ENCODE results near the gene NOSTRIN.

NOSTRIN gene

DNA sequence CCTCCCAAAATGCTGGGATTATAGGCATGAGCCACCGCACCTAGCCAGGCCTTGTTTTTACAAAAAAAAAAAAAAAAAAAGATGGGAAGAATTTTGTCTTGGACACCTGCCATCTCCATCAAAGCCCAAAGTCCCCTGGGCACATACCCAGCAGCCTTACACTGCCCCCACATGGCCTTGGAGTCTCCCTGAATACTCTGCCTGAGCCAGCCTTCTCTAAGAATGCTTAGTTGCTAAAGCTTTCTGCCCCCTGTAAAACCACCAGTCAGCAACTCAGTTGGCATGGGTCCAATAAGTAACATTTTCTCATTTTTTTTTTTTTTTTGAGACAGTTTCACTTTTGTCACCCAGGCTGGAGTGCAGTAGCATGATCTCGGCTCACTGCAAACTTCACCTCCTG lies 47.2 kb downstream of the NOSTRIN start:
- H3K18ac ChIP-seq (ENCODE audit: low read length) = no peak overlapping the region
- no peak overlapping the region for H3K9ac ChIP-seq (ENCODE audit: low read length)
- no CpG with 5 or more reads among the region's 2 CpGs for WGBS (ENCODE audit: extremely low coverage, insufficient coverage, low lambda C conversion rate)
- H2BK120ac ChIP-seq (ENCODE audit: low read depth, low read length) = no peak overlapping the region
- H3K4ac ChIP-seq (ENCODE audit: low read depth, low read length) = no peak overlapping the region
- H3K79me2 ChIP-seq (ENCODE audit: control insufficient read depth, insufficient read depth, low read length) = no peaks in the 10 kb centered on the region
- no peak overlapping the region for H3K56ac ChIP-seq (ENCODE audit: low read length)
- no peak overlapping the region for H2BK5ac ChIP-seq (ENCODE audit: low read length)
- no peak overlapping the region for H2AK5ac ChIP-seq (ENCODE audit: low read length)
- H3K27ac ChIP-seq (ENCODE audit: low read depth, low read length) = no peak overlapping the region
- no peaks in the 10 kb centered on the region for H3K27me3 ChIP-seq (ENCODE audit: insufficient read depth, low read length, poor library complexity)
- no peaks in the 10 kb centered on the region for H3K79me1 ChIP-seq (ENCODE audit: low read length)
- no peak overlapping the region for H4K8ac ChIP-seq (ENCODE audit: low read depth, low read length)
- H3K4me1 ChIP-seq (ENCODE audit: control insufficient read depth, low read depth, low read length) = no peaks in the 10 kb centered on the region
- H3K36me3 ChIP-seq (ENCODE audit: control insufficient read depth, insufficient read depth, low read length) = no peaks in the 10 kb centered on the region
- no peak overlapping the region for H4K5ac ChIP-seq (ENCODE audit: low read length)
- no peak overlapping the region for H3K23ac ChIP-seq (ENCODE audit: low read length)
- peak; percentile 52 for DNase-seq
- no peak overlapping the region for H3K4me2 ChIP-seq (ENCODE audit: low read length)
- no peak overlapping the region for H3K4me3 ChIP-seq (ENCODE audit: low read length)
- H2BK15ac ChIP-seq (replicated peaks; ENCODE audit: low read depth) = no peak overlapping the region

DNA sequence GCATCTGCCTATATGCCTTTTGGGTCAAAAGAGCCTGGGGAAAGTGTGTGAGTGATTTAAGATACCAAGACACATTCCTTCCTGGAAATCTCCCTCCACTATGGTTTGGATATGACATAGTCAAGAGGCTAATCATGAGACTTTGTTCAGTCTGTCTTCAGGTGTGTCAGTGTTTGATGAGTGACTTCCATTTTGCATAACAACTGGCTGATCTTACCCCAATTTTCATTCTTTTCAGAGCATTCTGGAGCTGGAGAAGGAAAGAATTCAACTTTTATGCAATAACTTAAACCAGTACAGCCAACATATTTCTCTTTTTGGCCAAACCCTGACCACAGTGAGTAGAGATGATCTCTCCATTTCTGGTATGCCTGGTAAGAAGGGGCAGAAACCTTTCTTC lies 48.4 kb downstream of the NOSTRIN start:
- Histone ChIP-seq H3K79me1 (ENCODE audit: low read length) (no peaks in the 10 kb centered on the region), H3K18ac (ENCODE audit: low read length) (no peak overlapping the region), H3K36me3 (ENCODE audit: control insufficient read depth, insufficient read depth, low read length) (no peaks in the 10 kb centered on the region), H3K27me3 (ENCODE audit: insufficient read depth, low read length, poor library complexity) (no peaks in the 10 kb centered on the region), H3K4me3 (ENCODE audit: low read length) (no peak overlapping the region), H3K4me1 (ENCODE audit: control insufficient read depth, low read depth, low read length) (no peaks in the 10 kb centered on the region), H3K23ac (ENCODE audit: low read length) (no peak overlapping the region), H3K79me2 (ENCODE audit: control insufficient read depth, insufficient read depth, low read length) (no peaks in the 10 kb centered on the region), H4K8ac (ENCODE audit: low read depth, low read length) (no peak overlapping the region), H2BK15ac (replicated peaks; ENCODE audit: low read depth) (no peak overlapping the region), H4K5ac (ENCODE audit: low read length) (no peak overlapping the region), H3K56ac (ENCODE audit: low read length) (no peak overlapping the region), H2BK5ac (ENCODE audit: low read length) (no peak overlapping the region), H3K4ac (ENCODE audit: low read depth, low read length) (no peak overlapping the region), H3K27ac (ENCODE audit: low read depth, low read length) (no peak overlapping the region), H2BK120ac (ENCODE audit: low read depth, low read length) (no peak overlapping the region), H3K4me2 (ENCODE audit: low read length) (no peak overlapping the region), H3K9ac (ENCODE audit: low read length) (no peak overlapping the region), H2AK5ac (ENCODE audit: low read length) (no peak overlapping the region)
- no peak for DNase-seq

DNA sequence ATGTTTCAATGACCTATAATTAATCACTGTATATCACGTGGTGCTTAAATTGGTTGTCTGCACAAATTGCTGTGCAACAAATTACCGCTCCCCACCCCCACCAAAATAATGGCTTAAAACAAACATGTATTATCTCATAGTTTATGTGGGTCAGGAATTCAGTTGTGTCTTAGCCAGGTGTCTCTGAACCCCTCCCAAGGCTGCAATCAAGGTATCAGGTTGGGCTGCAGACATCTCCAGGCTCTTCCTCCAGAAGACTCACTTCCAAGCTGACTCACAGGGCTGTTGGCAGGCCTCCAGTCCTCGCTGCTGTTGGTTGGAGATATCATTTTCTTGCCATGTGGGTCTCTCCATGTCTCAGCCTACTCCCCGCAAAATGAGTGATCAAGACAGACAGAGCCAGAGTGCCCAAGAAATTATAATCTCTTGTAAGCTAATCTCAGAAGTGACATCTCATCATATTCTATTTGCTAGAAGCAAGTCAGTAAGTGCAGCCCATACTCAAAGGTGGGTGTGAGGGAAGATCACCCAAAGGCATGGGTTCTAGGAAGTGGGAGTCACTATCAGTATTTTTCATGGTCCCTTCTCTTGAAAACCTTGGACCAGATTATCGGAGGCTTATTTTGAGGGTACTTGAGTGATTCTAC lies 49.4 kb downstream of the NOSTRIN start:
- Histone ChIP-seq H2BK120ac (ENCODE audit: low read depth, low read length) (no peak overlapping the region), H3K56ac (ENCODE audit: low read length) (no peak overlapping the region), H3K79me1 (ENCODE audit: low read length) (no peaks in the 10 kb centered on the region), H3K4me3 (ENCODE audit: low read length) (no peak overlapping the region), H3K18ac (ENCODE audit: low read length) (no peak overlapping the region), H2BK5ac (ENCODE audit: low read length) (no peak overlapping the region), H3K79me2 (ENCODE audit: control insufficient read depth, insufficient read depth, low read length) (no peaks in the 10 kb centered on the region), H3K36me3 (ENCODE audit: control insufficient read depth, insufficient read depth, low read length) (no peaks in the 10 kb centered on the region), H2BK15ac (replicated peaks; ENCODE audit: low read depth) (no peak overlapping the region), H4K8ac (ENCODE audit: low read depth, low read length) (no peak overlapping the region), H3K27ac (ENCODE audit: low read depth, low read length) (no peak overlapping the region), H3K23ac (ENCODE audit: low read length) (no peak overlapping the region), H3K9ac (ENCODE audit: low read length) (no peak overlapping the region), H3K4me1 (ENCODE audit: control insufficient read depth, low read depth, low read length) (no peaks in the 10 kb centered on the region), H4K5ac (ENCODE audit: low read length) (no peak overlapping the region), H3K4ac (ENCODE audit: low read depth, low read length) (no peak overlapping the region), H3K27me3 (ENCODE audit: insufficient read depth, low read length, poor library complexity) (no peaks in the 10 kb centered on the region), H2AK5ac (ENCODE audit: low read length) (no peak overlapping the region), H3K4me2 (ENCODE audit: low read length) (no peak overlapping the region)
- WGBS (ENCODE audit: extremely low coverage, insufficient coverage, low lambda C conversion rate) = no CpG with 5 or more reads among the region's 5 CpGs
- DNase-seq = no peak

DNA sequence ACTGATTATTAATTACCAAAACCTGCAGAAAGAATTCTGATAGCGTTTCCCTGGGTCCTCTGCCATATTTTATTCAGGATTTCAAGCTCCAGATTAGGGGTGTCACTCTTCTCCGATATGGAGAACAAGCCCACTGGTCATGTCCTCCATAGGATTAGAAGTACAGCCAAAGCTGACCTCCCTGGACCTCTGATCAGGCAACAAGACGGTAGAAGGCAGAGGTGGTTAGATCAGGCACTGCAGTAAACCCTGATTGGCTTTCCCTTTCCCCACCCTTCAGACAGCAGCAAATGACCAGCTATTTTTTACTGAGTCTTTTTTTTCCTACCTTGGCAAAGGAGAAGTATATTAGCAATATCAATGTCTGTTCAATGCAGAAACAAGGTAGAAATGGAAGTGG lies 50.0 kb downstream of the NOSTRIN start:
- WGBS (ENCODE audit: extremely low coverage, insufficient coverage, low lambda C conversion rate) = no CpG with 5 or more reads among the region's 3 CpGs
- H2BK5ac ChIP-seq (ENCODE audit: low read length) = no peak overlapping the region

DNA sequence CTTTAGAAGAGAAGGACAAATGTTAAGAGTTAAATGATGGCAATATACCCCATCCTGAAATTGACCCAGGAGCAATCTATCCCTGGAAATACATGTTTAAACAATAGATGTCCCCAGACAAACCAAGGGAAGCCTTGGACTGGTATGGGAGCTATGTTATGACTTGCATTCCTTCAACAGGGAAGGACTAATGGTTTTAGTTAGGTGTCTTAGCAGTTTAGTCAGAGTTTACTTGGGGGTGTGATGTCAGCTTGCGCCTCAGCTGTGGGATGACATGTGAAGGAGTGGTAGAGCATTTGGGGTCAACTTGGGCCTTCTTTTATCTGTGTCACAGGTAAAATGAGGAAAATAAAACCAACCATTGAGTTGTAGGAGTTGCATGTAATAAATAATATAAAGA lies 51.0 kb downstream of the NOSTRIN start:
- WGBS (ENCODE audit: extremely low coverage, insufficient coverage, low lambda C conversion rate) = no CpG with 5 or more reads among the region's 1 CpG
- DNase-seq = no peak
- Histone ChIP-seq H3K27ac (ENCODE audit: low read depth, low read length) (no peak overlapping the region), H3K4ac (ENCODE audit: low read depth, low read length) (no peak overlapping the region), H3K4me3 (ENCODE audit: low read length) (no peak overlapping the region), H3K4me2 (ENCODE audit: low read length) (no peak overlapping the region), H3K56ac (ENCODE audit: low read length) (no peak overlapping the region), H3K9ac (ENCODE audit: low read length) (no peak overlapping the region), H3K23ac (ENCODE audit: low read length) (no peak overlapping the region), H2BK5ac (ENCODE audit: low read length) (no peak overlapping the region), H2BK15ac (replicated peaks; ENCODE audit: low read depth) (no peak overlapping the region), H3K79me1 (ENCODE audit: low read length) (no peaks in the 10 kb centered on the region), H4K5ac (ENCODE audit: low read length) (no peak overlapping the region), H2BK120ac (ENCODE audit: low read depth, low read length) (no peak overlapping the region), H3K36me3 (ENCODE audit: control insufficient read depth, insufficient read depth, low read length) (no peaks in the 10 kb centered on the region), H4K8ac (ENCODE audit: low read depth, low read length) (no peak overlapping the region), H3K18ac (ENCODE audit: low read length) (no peak overlapping the region), H3K27me3 (ENCODE audit: insufficient read depth, low read length, poor library complexity) (no peaks in the 10 kb centered on the region), H3K4me1 (ENCODE audit: control insufficient read depth, low read depth, low read length) (no peaks in the 10 kb centered on the region), H2AK5ac (ENCODE audit: low read length) (no peak overlapping the region), H3K79me2 (ENCODE audit: control insufficient read depth, insufficient read depth, low read length) (no peaks in the 10 kb centered on the region)

More for the DNA sequence above, 50.0 kb downstream of the NOSTRIN start:
- H3K79me1 ChIP-seq (ENCODE audit: low read length) = no peaks in the 10 kb centered on the region
- no peak overlapping the region for H3K56ac ChIP-seq (ENCODE audit: low read length)
- no peak overlapping the region for H3K9ac ChIP-seq (ENCODE audit: low read length)
- no peak overlapping the region for H2BK120ac ChIP-seq (ENCODE audit: low read depth, low read length)
- H3K4me3 ChIP-seq (ENCODE audit: low read length) = no peak overlapping the region
- H4K8ac ChIP-seq (ENCODE audit: low read depth, low read length) = no peak overlapping the region
- H3K36me3 ChIP-seq (ENCODE audit: control insufficient read depth, insufficient read depth, low read length) = no peaks in the 10 kb centered on the region
- no peak overlapping the region for H2BK15ac ChIP-seq (replicated peaks; ENCODE audit: low read depth)
- no peak overlapping the region for H3K4ac ChIP-seq (ENCODE audit: low read depth, low read length)
- H3K4me1 ChIP-seq (ENCODE audit: control insufficient read depth, low read depth, low read length) = no peaks in the 10 kb centered on the region
- no peak for DNase-seq
- no peak overlapping the region for H2AK5ac ChIP-seq (ENCODE audit: low read length)
- H3K27ac ChIP-seq (ENCODE audit: low read depth, low read length) = no peak overlapping the region
- no peak overlapping the region for H3K23ac ChIP-seq (ENCODE audit: low read length)
- no peaks in the 10 kb centered on the region for H3K79me2 ChIP-seq (ENCODE audit: control insufficient read depth, insufficient read depth, low read length)
- H3K27me3 ChIP-seq (ENCODE audit: insufficient read depth, low read length, poor library complexity) = no peaks in the 10 kb centered on the region
- H3K18ac ChIP-seq (ENCODE audit: low read length) = no peak overlapping the region
- no peak overlapping the region for H4K5ac ChIP-seq (ENCODE audit: low read length)
- no peak overlapping the region for H3K4me2 ChIP-seq (ENCODE audit: low read length)

DNA sequence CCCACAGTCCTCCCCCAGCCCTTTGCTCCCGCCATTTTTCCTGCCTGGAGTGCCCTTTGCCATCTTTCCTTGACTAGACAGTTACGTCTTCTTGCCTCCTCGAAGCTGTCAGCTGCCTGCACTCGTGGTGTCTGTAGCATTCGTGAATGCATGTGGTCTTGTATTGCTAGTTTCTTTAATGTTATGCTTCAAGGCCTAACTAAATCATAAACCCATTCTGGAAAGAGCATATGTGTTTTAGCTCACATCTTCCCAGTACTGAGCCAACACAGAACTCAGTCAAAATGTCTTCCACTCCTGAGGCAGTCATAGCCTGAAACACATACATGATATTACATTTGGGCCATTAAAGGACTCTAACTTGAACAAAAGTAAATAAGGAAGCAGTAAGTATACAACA lies 52.2 kb downstream of the NOSTRIN start:
- H3K4me2 ChIP-seq (ENCODE audit: low read length) = no peak overlapping the region
- no peak overlapping the region for H3K4ac ChIP-seq (ENCODE audit: low read depth, low read length)
- H3K56ac ChIP-seq (ENCODE audit: low read length) = no peak overlapping the region
- no peak overlapping the region for H4K8ac ChIP-seq (ENCODE audit: low read depth, low read length)
- DNase-seq = no peak
- H3K79me2 ChIP-seq (ENCODE audit: control insufficient read depth, insufficient read depth, low read length) = no peaks in the 10 kb centered on the region
- no peak overlapping the region for H3K18ac ChIP-seq (ENCODE audit: low read length)
- no peak overlapping the region for H3K4me3 ChIP-seq (ENCODE audit: low read length)
- no peak overlapping the region for H2BK5ac ChIP-seq (ENCODE audit: low read length)
- H2BK120ac ChIP-seq (ENCODE audit: low read depth, low read length) = no peak overlapping the region
- no peak overlapping the region for H3K27ac ChIP-seq (ENCODE audit: low read depth, low read length)
- H3K36me3 ChIP-seq (ENCODE audit: control insufficient read depth, insufficient read depth, low read length) = no peaks in the 10 kb centered on the region
- no peaks in the 10 kb centered on the region for H3K4me1 ChIP-seq (ENCODE audit: control insufficient read depth, low read depth, low read length)
- WGBS (ENCODE audit: extremely low coverage, insufficient coverage, low lambda C conversion rate) = no CpG with 5 or more reads among the region's 5 CpGs
- H3K27me3 ChIP-seq (ENCODE audit: insufficient read depth, low read length, poor library complexity) = no peaks in the 10 kb centered on the region
- H3K9ac ChIP-seq (ENCODE audit: low read length) = no peak overlapping the region
- H2AK5ac ChIP-seq (ENCODE audit: low read length) = no peak overlapping the region
- no peak overlapping the region for H3K23ac ChIP-seq (ENCODE audit: low read length)
- no peaks in the 10 kb centered on the region for H3K79me1 ChIP-seq (ENCODE audit: low read length)
- H4K5ac ChIP-seq (ENCODE audit: low read length) = no peak overlapping the region
- H2BK15ac ChIP-seq (replicated peaks; ENCODE audit: low read depth) = no peak overlapping the region
